Activated gamma-delta T cell treated with Interleukin-2 at 50 U/mL for 16 hours (primary cell): ENCODE results near the gene A1CF.

Experiments used
- DNase-seq: peaks from one replicate; pipeline ENCODE4 v3.0.0-alpha.2; 2020

A1CF gene

DNA sequence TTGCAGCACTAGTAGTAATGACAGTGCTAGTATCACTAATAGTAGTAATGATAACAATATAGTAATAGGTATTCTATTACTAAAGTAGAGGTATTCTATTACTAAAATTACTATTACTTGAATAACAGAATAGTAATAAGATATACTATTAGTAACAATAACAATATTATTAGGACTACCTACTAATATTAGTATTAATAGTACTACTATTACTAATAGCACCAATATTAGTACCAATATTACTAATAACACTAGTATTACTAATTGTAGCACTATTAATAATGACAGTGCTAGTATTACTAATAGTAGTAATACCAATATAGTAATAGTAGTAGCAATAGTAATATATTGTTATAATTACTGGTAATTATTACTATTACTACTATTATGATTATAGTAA, 24.1 kb downstream of the A1CF start:
- DNase-seq: no peak

- no peak for DNase-seq
Measured at GRCh38 chr10:50857579-50857978, 27.8 kb downstream of the A1CF start.

GRCh38 chr10:50855461-50855860, 30.0 kb downstream of the A1CF start:
- no peak for DNase-seq

DNA sequence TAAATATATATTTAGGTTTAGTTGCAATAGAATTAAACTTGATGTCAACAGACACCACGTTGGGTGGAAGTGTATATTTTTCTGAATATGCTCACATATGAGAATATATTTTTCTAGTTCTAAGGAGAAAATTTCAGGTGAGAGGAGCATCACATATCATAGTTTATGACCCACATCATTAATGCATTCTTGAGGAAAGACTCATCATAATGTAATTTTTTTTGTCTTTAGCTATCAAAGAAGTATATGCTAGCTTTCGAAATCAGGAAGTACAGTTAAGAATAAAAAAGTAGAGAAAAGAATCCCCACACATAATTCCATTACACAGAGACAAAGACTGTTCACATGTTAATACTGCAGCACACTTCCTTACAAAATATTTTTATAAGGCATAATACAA, 30.4 kb downstream of the A1CF start:
- no peak for DNase-seq

GRCh38 chr10:50853557-50853956, 31.9 kb downstream of the A1CF start:
- DNase-seq: no peak

- DNase-seq: no peak
Measured at GRCh38 chr10:50851884-50852671, 33.3 kb downstream of the A1CF start.

- no peak for DNase-seq
Measured at GRCh38 chr10:50850578-50851230, 34.7 kb downstream of the A1CF start.

DNA sequence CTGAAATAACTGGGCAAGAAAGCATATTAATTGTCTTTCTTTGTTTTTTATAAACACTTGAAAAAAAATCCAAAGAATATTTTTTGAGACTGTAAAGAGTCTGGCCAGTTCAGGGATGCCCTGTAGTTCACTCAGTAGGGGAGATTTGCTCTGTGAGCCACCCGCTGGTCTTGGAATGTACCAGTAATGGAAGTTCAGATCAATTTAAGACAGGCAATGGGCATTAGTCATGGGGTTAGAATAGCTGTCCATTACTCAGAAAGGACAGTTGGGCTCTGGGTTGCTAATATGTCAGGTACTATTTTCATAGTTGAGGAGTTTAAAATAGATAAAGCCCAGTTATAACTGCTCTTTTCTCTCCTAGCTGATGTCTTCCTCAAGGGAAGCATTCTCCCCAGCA, 38.7 kb downstream of the A1CF start:
- DNase-seq: no peak

- DNase-seq: no peak
Measured at GRCh38 chr10:50837095-50837494, 48.3 kb downstream of the A1CF start.

DNA sequence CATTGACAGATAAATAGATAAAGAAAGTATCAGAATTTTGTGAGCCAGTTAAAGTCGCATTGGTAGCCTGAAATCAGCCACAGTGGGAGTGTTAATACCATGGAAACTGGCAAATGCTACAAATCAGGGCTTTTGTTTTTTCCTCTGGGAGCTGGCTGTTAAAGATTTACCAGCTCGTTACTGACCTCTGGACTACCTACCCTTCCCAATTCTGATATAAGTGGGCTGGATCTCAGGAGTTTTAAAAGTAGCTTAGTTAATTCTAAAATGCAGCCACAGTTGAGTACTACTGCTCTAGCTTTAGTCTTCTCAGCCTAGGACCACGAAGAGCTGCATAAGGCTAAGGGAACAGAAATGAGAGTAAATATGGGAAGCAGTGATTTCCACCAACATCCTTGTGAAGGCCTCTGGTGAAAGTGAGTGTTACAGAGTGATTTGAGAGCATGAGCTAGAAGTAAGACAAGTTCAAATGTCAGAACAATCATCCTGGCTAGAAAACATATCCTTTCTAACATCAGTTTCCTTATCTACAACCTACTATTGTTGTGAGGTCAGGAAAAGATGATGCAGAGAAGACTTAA, 53.2 kb downstream of the A1CF start:
- DNase-seq: no peak

DNA sequence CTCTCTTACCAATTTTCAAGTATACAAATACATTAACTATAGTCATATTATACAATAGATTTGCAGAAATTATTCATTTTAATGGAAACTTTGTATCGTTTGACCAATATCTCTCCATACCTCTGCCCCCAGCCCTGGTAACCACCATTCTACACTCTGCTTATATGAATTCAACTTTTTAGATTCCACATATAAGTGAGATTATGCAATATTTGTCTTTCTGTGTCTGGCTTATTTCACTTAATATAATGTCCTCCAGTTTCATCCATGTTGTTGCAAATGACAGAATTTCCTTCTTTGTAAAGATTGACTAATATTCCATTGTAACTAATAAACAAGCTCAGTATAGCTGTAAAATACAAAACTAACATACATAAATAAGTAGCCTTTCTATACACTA, 55.4 kb downstream of the A1CF start:
- no peak for DNase-seq

DNA sequence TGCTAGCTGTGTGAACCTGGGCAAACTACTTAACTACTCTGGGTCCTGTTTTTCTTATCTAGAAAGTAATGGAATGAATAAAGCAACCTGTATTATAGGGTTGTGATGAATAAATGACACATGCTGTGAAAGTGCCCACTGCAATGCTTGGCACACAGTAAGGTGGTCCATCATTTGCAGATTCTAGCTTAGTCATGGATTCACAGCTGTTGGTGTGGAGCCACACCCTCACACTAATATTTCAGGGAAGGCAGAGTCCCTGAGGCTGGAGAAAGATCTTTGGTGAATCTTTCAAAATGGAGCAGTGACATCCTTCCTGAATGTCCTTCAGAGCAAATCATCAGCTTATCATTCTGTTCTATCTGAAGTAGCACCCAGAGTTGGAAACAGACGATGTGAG, 60.6 kb downstream of the A1CF start:
- DNase-seq: no peak

DNA sequence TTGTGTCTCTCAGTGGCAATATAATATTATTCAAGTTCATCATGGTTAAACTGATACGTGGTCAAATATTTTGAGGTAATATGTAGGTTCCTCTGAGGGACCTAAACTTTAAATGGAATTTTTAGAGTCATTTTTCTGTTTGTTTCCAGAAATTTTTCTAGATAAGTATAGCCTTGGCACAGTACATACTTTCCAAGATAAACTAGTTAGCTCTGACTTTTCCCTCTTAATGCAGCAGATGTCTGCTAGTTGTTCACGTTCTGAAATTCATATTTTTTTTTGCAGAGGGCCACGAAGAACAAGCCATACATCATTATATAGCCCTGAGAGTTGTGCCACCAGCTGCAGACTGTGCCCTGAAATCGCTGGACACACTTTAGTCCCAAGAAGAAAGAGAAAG, 61.6 kb downstream of the A1CF start:
- no peak for DNase-seq

DNA sequence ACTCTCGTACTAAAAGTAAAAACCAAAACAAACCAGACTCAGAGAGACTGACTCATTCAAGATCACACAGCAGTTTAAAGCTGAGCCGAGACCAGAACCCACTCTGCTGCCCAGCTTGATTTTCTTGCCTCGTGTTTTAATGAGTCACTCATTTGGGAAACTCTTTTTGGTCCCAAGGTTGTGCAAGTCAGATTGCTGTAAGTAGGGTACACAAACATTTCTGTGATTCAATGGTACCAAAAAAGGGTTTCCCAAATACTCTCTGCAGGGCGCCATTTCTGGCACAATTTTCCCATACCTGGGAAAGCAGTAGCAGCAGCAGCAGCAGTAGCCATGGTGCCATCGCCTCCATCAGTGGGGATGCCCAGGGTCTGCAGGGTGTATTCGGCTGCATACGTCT, 75.8 kb downstream of the A1CF start:
- DNase-seq: no peak

DNA sequence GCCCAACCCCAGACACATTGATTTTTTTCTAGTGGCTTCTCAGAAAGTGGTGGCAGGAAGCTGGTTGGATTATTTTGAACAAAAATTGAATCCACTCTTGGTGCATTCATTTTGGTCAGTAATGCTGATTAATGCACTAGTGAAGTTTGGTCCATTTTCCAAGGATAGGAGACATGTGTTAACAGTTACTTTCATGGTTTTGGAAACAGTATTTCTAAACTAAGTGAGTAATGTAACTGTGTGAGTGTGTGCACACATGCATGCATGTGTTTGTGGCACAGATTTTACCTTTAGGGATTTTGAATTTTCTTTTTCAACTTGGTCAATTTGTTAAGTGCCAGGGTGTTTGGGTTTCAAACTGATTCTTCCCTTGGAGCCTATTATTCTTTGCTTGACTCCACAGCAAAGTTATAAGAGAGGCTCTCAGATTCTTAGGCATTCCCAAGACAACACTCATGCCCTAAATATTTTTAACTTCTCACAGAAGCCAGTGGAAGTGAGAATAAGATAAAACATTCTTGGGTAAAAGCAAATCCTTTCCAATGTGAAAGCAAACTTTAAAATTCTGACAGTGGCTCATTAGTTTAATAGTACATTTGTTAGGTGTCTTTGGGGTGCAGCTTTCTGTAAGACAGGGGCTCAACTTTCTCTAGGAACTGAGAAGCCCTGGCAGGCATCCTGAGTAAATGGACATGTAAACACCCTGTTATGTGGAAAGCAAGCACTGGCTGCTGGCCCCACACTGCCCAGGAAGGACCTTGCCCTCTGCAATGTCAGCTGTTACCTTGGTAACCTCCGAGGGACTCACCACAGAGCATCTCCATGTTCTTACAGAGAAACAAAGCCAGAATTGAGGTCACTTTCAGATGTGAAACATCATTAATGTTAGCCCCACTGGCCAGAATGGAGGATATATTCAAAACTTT, 77.3 kb downstream of the A1CF start:
- no peak for DNase-seq

- no peak for DNase-seq
Measured at GRCh38 chr10:50805981-50806622, 79.3 kb downstream of the A1CF start.

DNA sequence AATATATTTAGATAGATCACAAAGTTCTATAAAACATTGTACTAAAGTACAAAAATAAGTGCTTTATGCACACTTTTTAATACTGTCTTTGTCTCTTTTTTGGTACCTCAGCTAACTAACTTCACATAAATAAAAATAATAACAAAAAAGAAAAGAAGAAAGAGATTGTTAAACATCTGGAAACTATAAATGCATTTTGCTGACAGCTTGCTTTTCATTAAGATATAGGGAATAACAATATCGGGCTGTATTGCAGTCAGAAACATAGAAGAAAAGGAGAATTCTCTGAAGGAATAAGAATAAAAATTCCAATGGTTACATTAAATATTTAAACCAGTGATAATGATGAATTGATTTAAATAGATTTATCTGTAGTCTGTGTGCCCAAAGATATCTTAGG, 85.8 kb downstream of the A1CF start:
- no peak for DNase-seq

DNA sequence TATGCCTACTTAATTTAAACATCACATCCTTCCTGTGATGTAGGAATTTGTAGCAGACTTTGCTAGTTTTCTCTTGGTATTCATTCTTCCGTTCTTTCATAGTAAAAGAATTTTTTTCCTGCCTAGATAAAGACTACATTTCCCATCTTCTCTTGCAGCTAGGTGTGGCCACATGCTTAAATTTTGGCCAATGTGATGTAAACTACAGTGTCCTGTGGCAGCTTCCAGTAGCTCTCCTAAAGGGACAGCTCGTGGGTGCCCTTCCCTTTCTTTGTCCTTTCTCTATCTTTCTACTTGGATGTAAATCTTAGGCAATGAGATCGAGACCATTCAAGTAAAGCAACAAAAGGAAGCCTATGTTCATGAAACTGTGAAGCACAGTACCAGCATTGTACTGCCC, 87.1 kb downstream of the A1CF start:
- no peak for DNase-seq

GRCh38 chr10:50796693-50797092, 88.7 kb downstream of the A1CF start:
- no peak for DNase-seq

DNA sequence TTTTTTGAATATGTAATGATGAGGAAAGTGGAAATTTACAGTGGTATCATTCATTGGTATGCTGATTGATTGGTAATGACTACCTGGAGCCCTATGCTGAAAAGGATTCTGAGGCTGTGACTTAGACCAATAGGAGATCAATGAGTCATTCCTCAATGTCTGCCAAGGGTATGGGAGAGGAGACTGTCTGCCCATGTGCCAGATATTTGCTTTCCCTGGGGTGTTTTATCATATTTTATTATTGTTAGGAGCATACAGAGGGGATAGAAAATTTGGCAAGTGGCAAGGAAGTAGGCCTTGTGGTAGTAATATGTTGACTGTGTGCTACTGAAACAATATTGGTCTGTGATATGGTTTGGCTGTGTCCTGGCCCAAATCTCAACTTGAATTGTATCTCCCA, 90.9 kb downstream of the A1CF start:
- no peak for DNase-seq

DNA sequence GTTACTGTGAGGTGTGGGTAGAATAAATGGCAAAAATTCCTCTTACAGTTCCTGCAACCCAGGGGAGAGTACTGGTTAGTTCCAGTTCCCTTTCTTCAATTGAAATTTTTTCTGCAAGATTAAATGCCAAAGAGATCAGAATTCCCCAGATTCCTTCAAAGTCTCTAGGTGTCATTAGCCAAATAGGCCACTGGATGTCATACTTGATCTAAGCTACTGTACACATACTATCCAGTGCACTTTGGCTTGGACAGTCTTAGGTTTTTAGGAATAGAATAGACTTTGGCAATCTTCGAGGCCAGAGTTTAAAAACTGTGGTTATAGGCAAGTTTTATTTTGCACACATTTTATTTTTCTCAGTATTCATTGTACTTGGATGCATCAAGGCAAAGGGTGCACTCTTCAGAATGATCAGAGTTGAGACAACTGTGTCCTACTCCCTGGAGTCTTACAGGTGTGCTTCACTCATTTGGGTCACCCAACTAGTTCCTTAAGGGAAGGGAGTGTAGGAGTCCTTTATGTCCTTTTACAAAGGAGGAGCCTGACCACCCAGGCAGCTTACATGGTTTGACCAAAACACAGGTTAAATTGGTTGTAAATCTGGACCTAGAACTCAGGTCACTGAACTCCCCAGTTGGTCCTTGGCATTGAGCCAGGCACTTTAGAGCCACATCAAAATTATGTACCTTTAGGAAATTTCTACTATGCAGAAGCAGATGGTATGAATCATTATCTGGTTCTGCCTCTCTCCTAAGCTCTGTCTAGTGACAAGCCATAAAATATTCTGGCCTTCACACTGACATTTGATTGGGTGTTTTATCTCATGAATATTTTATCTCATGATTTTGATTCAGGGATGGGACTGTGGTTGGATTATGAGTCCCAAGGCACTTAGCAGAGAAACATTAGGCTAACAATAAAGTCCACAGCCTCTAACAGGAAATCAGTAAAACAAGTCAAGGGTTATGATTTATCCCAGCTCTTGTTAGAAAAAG, 96.2 kb downstream of the A1CF start:
- DNase-seq: no peak
